ENCODE results near the gene MAGI2. TPM values are rescaled to one million over a fixed set of nuclear protein-coding genes. Genes with fewer than 3 reads are reported as not detected.
A peak's percentile ranks its signal among the peaks of the same experiment; 100 is the strongest.

MAGI2 gene
- total and polyA plus RNA-seq, 2 of the 13 experiments (the other 11 are each of a cell fraction or from before 2014, with no cell fraction given): 1.5 to 3.8 TPM

DNA sequence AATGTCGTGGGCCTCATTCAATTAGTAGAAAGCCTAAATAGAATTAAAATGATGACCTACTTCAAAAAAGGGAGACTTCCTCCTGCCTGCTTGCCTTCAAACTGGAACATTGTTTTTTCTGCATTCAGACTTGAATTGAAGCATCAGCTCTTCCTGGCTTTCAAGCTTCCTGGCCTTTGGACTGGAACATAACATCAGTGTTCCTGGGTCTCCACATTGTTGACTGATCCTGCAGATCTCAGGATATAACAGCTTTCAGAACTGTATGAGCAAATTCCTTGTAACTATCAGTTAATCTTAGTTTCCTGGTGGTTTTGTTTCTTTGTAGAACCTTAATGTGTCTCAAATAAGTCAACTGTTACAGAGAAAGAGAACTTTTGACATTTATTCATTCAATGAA is 18.6 kb downstream of the MAGI2 start (continued):
- TF ChIP-seq, protein P1, sequence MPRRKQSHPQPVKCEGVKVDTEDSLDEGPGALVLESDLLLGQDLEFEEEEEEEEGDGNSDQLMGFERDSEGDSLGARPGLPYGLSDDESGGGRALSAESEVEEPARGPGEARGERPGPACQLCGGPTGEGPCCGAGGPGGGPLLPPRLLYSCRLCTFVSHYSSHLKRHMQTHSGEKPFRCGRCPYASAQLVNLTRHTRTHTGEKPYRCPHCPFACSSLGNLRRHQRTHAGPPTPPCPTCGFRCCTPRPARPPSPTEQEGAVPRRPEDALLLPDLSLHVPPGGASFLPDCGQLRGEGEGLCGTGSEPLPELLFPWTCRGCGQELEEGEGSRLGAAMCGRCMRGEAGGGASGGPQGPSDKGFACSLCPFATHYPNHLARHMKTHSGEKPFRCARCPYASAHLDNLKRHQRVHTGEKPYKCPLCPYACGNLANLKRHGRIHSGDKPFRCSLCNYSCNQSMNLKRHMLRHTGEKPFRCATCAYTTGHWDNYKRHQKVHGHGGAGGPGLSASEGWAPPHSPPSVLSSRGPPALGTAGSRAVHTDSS (CRISPR knock-in tag; conservative IDR thresholded peaks at IDR 0.05): no peak
- no peak for TF ChIP-seq ZKSCAN8 (CRISPR knock-in tag; IDR thresholded peaks at IDR 0.05; ENCODE audit: borderline replicate concordance)
- TF ChIP-seq NPAS2 (CRISPR knock-in tag; IDR thresholded peaks at IDR 0.05; ENCODE audit: borderline replicate concordance): no peak
- TF ChIP-seq ESRRA (CRISPR knock-in tag; IDR thresholded peaks at IDR 0.05; ENCODE audit: low read depth): no peak
- TF ChIP-seq ZNF337 (CRISPR knock-in tag; IDR thresholded peaks at IDR 0.05; ENCODE audit: borderline replicate concordance, low read depth): no peak
- TF ChIP-seq FOXA3 (CRISPR knock-in tag; IDR thresholded peaks at IDR 0.05): peak; percentile 43; the same call in 1 of the 2 replicates
- TF ChIP-seq, protein P2, sequence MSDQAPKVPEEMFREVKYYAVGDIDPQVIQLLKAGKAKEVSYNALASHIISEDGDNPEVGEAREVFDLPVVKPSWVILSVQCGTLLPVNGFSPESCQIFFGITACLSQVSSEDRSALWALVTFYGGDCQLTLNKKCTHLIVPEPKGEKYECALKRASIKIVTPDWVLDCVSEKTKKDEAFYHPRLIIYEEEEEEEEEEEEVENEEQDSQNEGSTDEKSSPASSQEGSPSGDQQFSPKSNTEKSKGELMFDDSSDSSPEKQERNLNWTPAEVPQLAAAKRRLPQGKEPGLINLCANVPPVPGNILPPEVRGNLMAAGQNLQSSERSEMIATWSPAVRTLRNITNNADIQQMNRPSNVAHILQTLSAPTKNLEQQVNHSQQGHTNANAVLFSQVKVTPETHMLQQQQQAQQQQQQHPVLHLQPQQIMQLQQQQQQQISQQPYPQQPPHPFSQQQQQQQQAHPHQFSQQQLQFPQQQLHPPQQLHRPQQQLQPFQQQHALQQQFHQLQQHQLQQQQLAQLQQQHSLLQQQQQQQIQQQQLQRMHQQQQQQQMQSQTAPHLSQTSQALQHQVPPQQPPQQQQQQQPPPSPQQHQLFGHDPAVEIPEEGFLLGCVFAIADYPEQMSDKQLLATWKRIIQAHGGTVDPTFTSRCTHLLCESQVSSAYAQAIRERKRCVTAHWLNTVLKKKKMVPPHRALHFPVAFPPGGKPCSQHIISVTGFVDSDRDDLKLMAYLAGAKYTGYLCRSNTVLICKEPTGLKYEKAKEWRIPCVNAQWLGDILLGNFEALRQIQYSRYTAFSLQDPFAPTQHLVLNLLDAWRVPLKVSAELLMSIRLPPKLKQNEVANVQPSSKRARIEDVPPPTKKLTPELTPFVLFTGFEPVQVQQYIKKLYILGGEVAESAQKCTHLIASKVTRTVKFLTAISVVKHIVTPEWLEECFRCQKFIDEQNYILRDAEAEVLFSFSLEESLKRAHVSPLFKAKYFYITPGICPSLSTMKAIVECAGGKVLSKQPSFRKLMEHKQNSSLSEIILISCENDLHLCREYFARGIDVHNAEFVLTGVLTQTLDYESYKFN (CRISPR knock-in tag; conservative IDR thresholded peaks at IDR 0.05): peak; percentile 69
- TF ChIP-seq, protein P3, sequence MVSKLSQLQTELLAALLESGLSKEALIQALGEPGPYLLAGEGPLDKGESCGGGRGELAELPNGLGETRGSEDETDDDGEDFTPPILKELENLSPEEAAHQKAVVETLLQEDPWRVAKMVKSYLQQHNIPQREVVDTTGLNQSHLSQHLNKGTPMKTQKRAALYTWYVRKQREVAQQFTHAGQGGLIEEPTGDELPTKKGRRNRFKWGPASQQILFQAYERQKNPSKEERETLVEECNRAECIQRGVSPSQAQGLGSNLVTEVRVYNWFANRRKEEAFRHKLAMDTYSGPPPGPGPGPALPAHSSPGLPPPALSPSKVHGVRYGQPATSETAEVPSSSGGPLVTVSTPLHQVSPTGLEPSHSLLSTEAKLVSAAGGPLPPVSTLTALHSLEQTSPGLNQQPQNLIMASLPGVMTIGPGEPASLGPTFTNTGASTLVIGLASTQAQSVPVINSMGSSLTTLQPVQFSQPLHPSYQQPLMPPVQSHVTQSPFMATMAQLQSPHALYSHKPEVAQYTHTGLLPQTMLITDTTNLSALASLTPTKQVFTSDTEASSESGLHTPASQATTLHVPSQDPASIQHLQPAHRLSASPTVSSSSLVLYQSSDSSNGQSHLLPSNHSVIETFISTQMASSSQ (IDR thresholded peaks at IDR 0.05; ENCODE audit: low read depth): no peak
- TF ChIP-seq, protein P3 (CRISPR knock-in tag; IDR thresholded peaks at IDR 0.05; ENCODE audit: borderline replicate concordance): no peak
- no peak for TF ChIP-seq MTF2 (CRISPR knock-in tag; IDR thresholded peaks at IDR 0.05; ENCODE audit: borderline replicate concordance)
- no peak for TF ChIP-seq ZFP37 (CRISPR knock-in tag; IDR thresholded peaks at IDR 0.05; ENCODE audit: borderline replicate concordance)
- TF ChIP-seq, protein P4, sequence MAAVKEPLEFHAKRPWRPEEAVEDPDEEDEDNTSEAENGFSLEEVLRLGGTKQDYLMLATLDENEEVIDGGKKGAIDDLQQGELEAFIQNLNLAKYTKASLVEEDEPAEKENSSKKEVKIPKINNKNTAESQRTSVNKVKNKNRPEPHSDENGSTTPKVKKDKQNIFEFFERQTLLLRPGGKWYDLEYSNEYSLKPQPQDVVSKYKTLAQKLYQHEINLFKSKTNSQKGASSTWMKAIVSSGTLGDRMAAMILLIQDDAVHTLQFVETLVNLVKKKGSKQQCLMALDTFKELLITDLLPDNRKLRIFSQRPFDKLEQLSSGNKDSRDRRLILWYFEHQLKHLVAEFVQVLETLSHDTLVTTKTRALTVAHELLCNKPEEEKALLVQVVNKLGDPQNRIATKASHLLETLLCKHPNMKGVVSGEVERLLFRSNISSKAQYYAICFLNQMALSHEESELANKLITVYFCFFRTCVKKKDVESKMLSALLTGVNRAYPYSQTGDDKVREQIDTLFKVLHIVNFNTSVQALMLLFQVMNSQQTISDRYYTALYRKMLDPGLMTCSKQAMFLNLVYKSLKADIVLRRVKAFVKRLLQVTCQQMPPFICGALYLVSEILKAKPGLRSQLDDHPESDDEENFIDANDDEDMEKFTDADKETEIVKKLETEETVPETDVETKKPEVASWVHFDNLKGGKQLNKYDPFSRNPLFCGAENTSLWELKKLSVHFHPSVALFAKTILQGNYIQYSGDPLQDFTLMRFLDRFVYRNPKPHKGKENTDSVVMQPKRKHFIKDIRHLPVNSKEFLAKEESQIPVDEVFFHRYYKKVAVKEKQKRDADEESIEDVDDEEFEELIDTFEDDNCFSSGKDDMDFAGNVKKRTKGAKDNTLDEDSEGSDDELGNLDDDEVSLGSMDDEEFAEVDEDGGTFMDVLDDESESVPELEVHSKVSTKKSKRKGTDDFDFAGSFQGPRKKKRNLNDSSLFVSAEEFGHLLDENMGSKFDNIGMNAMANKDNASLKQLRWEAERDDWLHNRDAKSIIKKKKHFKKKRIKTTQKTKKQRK (IDR thresholded peaks at IDR 0.05; ENCODE audit: low read length): no peak
- TF ChIP-seq MEIS1 (CRISPR knock-in tag; IDR thresholded peaks at IDR 0.05; ENCODE audit: borderline replicate concordance): no peak
- TF ChIP-seq DR1 (CRISPR knock-in tag; IDR thresholded peaks at IDR 0.05): no peak
- peak; percentile 59 for TF ChIP-seq HNF4G (IDR thresholded peaks at IDR 0.05; ENCODE audit: borderline replicate concordance, low read depth, low read length)
- no peak for TF ChIP-seq HNF4G (CRISPR knock-in tag; IDR thresholded peaks at IDR 0.05; ENCODE audit: borderline replicate concordance, low read depth)
